Effector CD4-positive, alpha-beta T cell (primary cell): Measurements from ENCODE around the gene BCAS3.

Experiments
- DNase-seq: peaks from one replicate; pipeline ENCODE4 v3.0.0-alpha.2; 2020

The BCAS3 gene

DNA sequence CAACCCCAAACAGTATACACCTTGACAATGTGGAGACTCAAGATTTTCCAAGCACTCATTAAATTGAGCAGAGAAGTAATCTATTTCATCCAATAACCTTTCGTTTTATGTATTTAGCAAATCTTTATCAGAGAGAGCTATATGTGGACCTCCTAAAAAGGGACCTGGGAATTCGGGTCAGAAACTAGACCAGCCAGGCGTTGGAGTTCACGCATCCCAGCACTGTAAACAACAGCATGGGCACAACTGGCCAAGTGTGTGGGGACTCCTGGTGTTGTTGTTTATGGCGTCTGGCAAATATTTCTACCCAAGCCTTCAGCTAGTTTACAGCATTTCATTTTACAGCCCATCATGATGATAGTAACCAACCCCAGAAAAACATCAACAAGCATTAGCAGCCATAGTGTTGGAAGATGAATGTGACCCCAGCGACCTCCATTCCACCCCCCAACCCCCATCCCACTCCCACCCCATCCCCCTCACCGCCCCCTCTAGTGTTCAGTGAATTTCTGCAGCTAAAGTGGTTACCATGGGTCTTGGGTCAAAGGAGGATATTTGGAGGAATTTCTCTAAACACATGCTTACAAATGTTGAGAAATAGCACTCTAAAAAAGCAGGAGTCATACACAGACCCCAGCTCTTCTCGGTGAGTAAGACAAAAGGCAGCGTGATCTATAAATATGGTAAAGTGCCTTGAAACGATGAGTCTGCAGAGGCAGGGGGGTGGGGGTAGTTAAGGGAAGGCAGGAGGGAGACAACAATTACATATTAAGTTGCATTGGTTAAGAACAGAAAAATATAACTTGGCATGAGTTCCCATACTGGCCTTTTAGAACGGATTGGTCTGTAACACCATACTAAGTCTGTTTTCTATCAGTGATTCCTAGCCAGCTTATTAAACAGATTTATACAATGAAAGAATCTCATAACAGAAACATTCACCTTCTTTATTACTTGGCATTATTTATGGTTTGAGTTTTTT lies 630.5 kb downstream of the BCAS3 start:
- no peak for DNase-seq

DNA sequence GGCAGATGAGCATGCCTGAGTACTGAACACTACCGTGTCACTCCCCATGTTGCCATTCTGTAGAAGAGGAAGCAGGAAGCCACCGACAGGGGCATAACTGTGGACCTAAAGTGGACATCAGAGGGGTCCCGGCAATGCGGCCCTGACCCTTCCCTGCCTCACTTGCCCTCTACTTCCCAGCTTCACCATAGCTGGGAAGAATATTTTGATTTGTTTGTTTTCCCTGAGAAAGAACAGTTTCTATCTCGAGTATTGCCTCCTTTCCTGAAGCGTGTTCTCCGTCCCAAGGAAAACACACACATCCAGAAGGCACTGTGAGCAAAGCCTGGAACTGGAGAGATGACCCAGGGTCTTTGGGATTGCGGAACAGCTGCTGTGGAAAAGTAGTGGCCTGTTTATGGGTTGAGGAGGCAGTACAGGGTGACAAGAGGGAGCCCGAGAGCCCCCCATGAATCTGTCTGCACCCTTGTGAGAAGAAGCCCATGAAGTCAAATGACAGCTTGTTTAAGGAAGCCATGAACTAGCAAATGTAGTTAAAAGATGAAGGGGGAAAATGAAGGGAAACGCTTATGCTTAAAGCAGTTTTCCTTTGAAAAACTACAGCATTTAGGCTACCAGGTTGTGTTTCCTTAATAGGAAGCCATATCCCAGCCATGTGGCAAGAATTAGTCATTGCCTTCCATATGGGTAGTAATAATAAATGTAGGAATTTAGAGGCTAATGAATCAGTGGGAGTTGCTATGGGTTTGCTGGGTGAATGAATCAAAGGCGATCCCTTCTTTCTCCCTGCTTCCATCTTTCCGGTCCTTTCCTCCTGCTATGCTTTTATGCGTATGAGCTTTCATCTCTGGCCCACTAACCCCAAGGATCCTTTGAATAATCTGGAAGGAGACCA lies 632.0 kb downstream of the BCAS3 start:
- no peak for DNase-seq

DNA sequence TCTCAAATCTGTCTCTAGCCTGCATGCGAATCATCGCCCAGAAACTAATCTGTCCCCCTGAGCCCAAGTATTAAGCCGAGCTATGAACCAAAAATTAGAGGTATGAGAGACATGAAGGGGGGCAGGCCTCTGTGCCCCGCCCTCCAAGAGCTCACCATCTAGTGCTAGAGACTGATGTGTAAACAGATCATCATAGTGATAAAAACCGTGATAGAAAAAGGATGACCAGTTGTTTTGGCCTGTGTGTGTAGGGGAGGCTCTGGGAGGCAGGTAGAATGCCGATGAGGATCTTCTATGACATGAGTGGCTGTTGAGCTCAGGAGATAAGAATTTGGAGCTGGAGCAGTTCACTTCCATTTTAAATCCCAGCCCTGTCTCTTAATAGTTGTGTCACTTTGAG lies 632.9 kb downstream of the BCAS3 start:
- no peak for DNase-seq

DNA sequence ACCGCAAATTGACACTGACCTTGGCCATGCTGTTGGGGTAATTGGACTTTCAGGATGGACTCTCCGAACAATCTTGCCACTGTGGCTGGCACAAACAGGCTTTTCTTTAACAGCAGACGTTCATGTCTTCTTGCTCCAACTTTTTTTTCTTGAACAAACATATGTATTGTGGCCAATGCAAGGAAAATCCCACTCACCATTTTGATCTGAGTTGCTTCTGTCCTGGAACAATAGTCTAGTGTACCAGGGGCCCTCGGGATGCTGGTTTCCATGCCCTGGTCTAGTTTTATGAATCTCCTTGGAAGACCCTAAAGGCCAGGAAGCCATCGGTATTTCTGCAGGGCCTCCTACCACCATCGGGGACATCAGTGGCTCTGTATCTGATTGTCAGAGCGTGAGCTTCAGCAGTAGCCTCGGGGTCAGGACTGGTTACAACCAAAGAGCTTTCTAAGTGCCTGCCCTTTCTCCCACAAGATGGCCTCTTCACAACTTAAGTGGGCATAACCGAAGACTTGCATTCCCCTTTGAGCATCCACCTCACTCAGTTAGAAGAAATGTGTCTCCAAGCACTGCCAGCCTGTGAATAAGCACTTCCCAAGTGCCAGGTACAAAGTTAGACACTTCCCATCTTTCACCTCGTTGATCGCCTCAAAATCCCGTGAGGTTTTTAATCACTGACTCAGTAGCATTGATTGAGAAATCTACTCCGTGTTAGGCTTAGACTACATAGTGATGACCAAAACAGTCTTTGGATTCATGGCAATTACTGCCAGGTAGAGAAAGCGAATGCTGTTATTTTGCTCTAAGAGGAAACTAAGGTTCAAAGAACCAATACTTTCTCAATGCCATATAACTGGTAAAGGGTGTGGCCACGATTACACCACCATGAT lies 635.0 kb downstream of the BCAS3 start:
- DNase-seq = no peak

DNA sequence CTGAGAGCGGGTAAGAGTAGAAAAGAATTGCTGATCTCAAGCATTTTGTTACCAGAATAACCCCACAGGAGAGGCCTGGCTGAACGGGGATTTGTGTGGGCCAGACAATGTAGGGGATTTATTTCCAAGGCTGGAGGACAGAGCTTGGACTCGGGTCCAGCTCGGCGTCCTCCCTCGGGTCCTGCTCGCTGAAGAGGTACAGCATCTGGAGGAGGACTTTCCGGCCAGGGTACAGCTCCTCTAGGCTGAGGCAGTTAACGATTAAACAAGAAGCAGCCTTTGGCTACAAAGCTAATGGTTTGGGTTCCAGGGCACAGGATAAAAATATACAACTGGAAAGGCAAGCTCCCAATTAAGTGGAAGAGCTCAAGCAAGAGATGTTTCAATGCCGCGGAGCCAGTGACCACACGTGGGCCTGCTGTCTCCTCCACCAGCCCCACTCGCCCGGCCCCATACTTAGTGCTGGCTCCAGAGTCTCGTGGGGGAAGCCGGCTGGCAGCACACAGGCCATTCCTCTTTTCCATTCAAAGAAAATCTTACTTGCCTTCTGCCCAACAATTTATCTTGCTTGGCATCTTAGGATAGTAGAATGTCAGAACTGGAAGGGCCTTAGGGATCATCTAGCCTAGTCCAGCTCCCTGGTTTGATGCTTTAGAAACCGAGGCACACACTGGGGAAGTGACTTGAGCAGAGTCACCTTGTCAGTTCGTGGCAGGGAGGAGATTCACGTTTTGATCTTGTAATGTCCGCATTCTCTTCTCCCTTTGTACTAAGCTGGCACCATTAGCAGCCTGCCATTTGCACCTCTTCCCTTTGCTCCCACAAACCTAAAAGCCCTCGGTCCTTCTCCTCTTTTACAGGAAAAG lies 636.0 kb downstream of the BCAS3 start:
- no peak for DNase-seq

DNA sequence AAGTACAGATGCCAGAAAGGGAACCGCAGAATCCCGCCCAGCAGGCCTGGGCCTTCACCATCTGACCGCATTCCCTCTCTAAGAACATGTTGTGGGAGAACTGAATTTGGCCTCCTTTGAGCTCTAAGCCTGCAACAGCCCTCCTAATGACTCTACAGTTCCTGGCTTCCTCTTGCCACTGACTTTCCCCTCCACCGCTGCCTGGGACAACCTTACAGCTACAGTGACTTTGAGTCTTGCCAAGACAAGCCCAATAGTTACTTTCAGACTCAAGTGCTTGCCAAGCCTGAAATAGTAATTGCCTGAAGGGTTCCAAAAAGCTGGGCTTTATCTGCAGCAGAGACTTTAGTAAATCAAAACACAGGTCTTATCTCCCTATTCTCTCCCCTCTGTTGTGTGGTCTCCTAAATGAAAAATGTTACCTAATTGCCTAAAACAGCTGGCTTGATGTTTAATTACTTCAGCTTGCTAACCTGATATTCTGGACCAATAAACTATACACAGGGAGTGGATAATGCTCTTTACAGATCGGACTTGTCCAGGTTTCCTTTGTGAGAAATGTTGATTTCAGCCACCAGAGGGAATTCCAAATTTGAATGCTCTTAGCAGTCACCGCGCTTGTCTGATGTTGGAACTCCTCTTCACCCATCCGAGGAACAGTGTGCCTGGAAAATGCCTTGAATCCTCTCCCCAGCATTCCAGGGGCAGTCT lies 636.9 kb downstream of the BCAS3 start:
- DNase-seq = no peak

DNA sequence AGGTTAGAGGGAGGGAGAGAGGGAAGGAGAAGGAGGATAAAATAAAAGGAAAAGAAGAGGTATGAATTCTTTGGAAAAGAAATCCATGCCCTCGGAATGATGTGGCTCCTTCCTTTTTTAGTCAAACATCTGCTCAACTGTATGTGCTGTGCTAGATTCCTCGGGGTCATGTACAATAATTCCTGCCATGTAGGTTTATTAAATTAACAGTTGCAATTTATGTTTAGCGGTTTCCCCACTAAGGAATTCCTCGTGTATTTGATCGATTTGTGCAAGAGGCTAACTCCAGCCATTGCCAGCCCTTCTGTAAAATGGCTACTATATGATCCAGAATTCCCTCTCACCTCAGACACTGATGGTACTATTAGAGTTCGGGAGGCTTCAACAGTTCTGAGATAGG lies 639.0 kb downstream of the BCAS3 start:
- no peak for DNase-seq

DNA sequence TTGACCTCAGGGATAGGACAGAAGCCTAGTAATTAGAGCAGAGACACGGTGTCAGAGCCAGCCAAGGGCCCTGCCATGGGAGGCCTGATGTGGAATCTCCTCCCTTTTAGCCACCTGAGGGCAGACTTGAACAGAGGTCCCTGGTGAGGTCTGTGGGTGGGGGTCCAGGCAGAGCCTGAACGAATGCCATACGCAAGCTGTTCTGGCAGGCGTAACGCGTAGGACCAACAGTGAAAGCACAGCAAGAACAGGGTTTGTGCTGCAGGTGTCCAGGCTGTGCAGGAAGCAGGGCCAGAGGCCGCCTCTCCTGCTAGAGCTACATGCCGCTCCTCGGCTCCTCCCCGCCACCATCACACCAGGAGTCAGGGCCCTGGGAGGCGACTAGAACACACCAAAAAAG lies 640.1 kb downstream of the BCAS3 start:
- no peak for DNase-seq

DNA sequence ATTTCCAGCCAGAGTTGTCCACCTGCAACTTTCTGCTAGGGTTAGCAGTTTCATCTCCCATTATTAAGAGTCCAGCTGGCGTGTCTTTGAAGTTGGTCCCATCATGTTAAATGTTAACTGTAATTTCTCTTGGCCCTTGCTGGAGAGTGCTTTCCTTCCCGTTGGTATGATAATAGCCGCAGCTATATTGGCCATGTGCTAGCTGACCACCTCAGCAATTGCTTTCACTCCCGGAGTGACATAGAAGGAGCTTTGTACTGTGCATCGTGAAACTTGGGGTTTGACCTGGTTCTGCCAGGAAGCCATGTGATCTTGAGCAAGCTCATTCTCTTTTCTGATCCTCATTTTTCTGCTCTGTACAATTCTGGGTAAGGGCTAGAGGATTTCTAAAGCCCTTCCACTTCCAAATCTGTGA lies 641.0 kb downstream of the BCAS3 start:
- DNase-seq = no peak

DNA sequence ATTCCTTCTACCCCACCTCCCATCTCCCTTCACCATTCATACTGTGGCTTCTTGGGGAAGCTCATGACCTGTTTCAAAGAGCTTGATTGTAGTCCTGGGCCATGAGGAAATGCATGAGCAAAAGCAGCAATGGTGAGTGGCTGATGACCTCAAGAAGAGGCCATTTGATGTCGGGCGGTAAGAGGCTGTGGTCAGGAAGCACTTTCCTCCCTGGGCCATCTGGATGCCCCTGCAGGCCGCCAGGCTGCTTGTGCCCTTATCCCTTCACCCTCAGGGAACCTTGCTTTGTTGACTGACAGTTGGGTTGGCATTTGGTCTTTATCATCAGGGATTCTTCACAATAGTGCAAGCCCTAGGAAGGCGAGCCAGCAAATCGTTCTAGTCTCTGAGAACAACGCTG lies 643.7 kb downstream of the BCAS3 start:
- no peak for DNase-seq

DNA sequence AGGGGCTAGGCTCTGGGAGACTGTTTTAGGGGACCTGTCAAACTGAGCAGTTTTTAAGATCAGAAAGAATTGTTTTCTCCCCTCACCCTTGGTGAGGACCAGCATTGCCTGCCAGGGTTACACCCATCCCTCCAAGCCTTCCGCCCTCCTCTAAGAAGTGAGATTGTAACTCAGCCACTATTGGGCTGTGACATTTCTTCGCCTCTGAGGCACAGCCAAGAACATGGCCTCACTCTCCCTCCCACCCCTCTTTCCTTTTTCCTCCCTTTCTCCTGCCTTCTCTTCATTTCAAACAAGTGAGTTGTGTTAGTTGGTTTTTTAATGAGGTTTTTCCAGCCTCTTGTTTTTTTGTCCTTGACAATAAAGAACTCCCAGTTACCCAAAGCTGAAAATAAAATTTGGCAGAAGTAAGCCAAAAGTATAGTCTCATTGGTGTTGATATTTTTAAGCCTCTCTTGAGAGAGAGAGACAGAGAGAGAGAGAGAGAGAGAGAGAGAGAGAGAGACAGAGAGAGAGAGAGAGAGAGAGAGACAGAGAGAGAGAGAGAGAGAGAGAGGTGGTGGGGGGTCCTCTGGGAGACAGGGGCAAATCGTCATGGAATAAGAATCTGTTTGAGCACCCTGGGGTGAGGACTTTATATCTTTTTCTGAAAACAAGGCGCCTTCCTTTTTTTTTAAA lies 644.8 kb downstream of the BCAS3 start:
- no peak for DNase-seq

DNA sequence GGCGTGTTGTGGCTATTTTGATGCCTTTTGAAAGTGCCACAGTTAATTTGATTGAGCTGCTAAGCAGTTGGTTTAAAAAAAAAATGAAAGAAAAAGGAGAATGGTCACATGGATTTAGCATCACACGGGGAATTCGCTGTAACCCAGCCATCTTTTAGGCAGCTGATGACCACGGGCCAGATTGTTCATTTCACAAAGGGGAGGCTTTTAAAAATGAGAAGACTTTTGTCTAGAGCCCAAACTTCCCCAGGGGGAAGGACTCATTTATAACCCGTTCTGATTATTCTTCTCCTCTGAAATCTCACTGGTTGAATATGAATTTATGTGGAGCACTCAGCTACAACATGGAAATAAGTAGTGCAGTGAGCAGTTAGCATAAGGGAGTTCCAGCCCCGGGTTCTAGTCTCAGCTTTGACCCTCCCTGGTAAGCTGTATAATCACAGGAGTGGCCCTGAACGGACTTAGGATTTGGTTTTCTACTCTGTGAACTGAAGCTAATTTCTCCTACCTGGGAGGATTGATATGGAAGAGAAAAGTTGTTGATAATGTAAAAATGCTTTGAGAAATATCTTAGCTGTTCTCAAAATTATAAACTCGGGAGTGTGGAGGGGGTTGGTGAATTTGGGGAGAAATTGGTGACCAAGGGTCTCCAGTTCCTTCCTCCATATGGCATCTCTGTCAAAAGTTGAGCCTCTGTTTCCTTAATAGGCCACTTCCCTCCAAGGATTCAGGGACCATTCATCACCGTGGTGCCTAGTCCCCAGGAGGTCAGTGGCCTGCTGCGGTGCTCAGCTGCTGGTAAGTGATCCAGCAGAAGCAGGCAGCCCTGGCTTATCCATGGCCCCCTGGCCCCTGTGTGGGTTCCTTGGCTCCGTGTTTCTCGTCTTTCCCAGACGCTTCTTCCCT lies 645.6 kb downstream of the BCAS3 start:
- DNase-seq = no peak

DNA sequence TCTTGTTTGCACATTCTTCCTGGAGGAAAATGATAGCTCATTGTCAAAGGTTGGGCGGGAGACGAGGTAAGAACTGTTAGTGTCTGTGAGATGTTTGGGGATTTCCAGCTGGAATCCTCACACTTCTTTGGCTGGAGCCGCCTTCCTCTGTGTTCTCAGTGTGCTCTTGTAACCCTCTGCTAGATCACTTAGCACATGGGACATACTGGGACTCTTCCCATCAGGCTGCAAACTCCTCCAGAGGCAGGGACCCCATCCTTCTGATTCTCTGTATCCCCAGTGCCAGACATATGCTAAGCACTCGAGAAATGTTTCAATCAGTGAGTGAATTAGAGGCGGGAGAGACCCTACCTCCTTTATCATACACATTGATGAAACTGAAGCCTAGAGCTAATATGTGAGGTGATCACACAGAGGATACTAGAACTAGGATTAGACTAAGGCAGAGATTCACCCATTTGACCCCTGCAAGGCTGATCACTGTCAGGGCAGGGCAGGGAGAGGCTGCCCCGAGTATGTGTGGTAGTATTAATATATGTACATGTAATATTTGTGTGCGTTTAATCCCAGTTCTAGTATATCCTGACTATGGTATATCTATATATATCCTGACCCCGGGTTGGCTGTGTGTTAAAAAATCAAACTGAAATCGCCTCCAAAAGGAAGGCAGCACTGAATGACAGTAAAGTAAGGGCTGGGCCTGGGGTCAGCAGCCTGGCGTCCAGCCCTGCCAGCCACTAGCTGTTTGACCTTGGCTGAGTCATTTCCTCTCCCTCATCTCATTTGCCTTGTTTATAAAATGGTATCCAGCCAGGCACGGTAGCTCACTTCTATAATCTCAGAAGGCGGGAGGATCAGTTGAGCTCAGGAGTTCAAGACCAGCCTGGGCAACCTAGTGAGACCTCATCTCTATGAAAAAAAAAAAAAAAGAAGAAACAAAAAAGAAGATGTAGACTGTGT lies 646.5 kb downstream of the BCAS3 start:
- no peak for DNase-seq

DNA sequence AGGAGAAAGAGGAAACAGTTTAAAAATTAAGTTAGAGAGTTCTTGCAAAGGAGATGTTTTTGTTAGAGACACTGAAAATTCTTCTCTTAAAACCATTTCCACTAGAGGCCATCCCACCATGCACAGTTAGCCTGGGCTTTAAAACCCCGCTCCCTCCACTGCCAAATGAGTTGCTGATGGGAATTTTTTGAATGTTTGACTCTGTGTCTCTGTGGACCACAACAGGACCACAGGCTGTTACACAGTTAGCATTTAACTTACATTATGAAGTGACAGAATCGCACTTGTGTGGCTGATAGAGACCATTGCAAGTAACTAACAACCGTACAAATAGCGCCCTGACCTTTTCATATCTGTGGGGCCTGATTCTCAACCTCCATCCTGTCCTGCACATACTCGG lies 647.3 kb downstream of the BCAS3 start:
- no peak for DNase-seq

DNA sequence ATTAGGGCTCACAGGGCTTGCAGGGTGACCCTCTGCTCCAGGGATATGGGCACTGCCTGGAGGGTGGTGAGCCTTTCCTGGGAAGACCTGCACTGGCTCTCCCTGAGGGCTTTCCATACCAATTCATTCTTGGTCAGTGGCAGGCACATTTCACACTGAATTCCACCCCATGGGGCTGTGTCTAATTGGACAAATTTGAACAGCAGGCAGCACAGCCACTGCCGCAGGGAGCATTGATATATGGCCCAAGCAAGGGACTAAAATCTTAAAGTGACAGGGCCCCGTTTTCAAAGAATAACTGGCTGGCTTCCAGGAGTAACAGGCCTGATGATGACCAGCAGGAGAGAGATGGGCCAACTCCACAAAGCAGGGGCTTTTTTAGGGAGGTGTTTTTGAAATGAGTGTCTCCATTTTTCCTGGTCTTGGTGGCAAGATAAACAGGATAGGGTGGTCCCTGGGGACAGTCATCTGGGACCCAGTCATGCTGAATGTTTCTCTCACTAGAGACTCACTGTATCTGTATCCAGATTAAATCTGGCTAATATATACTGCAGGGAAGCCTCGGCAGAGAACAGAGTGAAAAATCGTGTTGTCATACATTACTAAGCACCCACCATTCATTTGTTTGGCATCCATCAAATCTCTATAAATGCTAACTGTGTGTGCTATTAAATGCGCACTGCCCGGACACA lies 647.9 kb downstream of the BCAS3 start:
- no peak for DNase-seq

DNA sequence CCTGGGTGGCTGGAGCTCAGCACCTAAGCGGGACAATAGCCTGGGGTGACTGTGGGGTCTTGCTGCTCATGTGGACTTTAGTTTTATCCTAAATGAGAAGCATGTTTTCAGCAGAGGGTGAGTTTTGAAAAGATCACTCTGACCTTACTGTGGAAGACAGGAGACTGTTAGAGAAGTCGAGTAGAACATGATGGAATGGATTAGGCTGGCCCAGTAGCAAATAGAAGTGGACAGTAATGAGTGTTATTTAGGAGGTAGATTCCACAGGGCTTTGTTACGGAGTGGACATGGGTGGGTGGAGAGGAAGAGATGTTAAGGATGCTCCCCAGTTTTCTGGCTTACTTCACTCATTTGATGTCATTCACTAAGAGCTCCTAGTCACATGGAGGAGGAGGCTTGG lies 648.7 kb downstream of the BCAS3 start:
- no peak for DNase-seq

DNA sequence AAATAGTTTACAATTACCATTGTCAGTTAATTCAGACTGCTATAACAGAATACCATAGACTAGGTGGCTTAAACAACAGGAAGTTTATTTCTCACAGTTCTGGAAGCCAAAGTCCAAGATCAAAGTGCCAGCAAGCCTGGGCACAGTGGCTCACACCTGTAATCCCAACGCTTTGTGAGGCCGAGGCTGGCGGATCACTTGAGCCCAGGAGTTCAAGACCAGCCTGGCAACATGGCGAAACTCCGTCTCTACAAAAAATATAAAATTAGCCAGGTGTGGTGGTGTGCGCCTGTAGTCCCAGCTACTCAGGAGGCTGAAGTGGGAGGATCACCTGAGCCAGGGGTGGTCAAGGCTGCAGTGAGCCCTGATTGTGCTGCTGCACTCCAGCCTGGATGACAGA lies 650.7 kb downstream of the BCAS3 start:
- no peak for DNase-seq
